Immature natural killer cell (primary cell): ENCODE measurements around the gene LGALS14. TPM values are rescaled to one million over a fixed set of nuclear protein-coding genes. Genes with fewer than 3 reads are reported as not detected.
A peak's percentile ranks its signal among the peaks of the same experiment; 100 is the strongest.
"Not testable (repeated sequence)": the region's sequence is repeated elsewhere in the genome, so short reads cannot be mapped to it uniquely, and the experiment has no call there.

Experiments used
- DNase-seq, 3 donors: peaks; one replicate each; pipeline ENCODE4 v3.0.0; 2022; ENCODE audit warnings: mixed read lengths in 1 of 3
- H3K27ac Mint-ChIP-seq, 6 donors: one replicate each; pipeline ENCODE4 v1.8.0; 2020; ENCODE audit warnings: mixed read lengths in 6 of 6, mild to moderate bottlenecking in 5 of 6, inconsistent platforms in 4 of 6, moderate library complexity in 3 of 6
- H3K27me3 Mint-ChIP-seq, 3 donors: one replicate each; pipeline ENCODE4 v1.8.0; 2020 to 2021; ENCODE audit warnings: low read depth in 3 of 3, mild to moderate bottlenecking in 3 of 3, mixed read lengths in 3 of 3, moderate library complexity in 3 of 3, inconsistent platforms in 1 of 3
- H3K36me3 Mint-ChIP-seq, 3 donors: one replicate each; pipeline ENCODE4 v1.8.0; 2020; ENCODE audit warnings: mixed read lengths in 3 of 3, inconsistent platforms in 2 of 3, mild to moderate bottlenecking in 2 of 3
- H3K4me1 Mint-ChIP-seq, 2 donors: one replicate each; pipeline ENCODE4 v1.8.0; 2020; ENCODE audit warnings: inconsistent platforms in 2 of 2, mild to moderate bottlenecking in 2 of 2, mixed read lengths in 2 of 2, moderate library complexity in 1 of 2
- H3K4me3 Mint-ChIP-seq, 5 donors: one replicate each; pipeline ENCODE4 v1.8.0; 2020; ENCODE audit warnings: mild to moderate bottlenecking in 5 of 5, mixed read lengths in 5 of 5, inconsistent platforms in 3 of 5, moderate library complexity in 3 of 5
- H3K9me3 Mint-ChIP-seq, 6 donors: one replicate each; pipeline ENCODE4 v1.8.0; 2020; ENCODE audit warnings: mild to moderate bottlenecking in 6 of 6, mixed read lengths in 6 of 6, inconsistent platforms in 4 of 6, moderate library complexity in 3 of 6
- polyA plus RNA-seq, 3 donors: library from polyadenylated mRNA; unstranded; fragments of 300-500 nt; fragmentation: Illumina TruSeq; gene quantifications; one replicate each; pipeline ENCODE4 v1.2.3, GENCODE V29; 2021

The LGALS14 gene
- polyA plus RNA-seq, 3 donors from 2014 or later: not detected

DNA sequence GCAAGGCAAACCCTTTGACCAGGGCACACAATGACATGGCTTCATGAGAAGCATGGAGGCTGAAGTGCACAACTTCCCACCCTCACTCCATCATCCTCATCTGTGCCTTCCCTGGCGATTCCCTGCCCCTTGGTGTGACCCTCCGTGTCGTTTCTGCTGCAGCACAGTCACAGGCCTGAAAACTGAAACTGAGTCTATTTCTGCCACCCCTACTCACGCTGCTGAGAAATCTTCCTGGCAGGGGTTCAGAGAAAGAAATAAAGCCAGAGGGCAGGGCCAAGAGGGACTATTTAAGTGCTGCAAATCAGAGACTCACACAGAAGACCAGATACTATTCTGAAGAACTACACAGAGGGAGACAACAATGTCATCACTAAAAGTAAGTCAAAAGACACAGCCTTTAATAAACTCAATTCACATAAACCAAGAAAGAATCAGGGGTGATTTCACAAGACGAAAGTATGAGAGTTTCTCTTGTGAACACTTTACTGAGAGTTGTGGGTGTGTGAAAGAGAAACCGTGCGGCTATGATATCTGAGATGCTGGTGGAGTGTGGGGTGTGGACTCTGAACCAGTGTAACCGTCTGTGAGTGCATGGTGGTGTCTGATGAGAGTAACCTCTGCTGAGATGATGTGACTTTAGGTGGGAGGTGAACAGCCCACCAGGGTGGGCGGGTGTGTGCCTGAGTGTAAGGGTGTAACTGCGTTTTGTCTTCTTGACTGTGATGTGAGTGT is 25.1 kb upstream of the LGALS14 start:
- H3K9me3 Mint-ChIP-seq: no peaks in the 10 kb centered on the region
- H3K4me1 Mint-ChIP-seq: no peaks in the 10 kb centered on the region
- peak overlapping the region in 1 of 5 donors; percentile 0 for H3K4me3 Mint-ChIP-seq
- H3K27me3 Mint-ChIP-seq: peaks cover 2 to 9% (median 3%) of the 10 kb centered on the region in 3 donors
- H3K27ac Mint-ChIP-seq: peak overlapping the region in 2 of 6 donors; percentile 10 to 56
- no peaks in the 10 kb centered on the region for H3K36me3 Mint-ChIP-seq
- DNase-seq: no peak

DNA sequence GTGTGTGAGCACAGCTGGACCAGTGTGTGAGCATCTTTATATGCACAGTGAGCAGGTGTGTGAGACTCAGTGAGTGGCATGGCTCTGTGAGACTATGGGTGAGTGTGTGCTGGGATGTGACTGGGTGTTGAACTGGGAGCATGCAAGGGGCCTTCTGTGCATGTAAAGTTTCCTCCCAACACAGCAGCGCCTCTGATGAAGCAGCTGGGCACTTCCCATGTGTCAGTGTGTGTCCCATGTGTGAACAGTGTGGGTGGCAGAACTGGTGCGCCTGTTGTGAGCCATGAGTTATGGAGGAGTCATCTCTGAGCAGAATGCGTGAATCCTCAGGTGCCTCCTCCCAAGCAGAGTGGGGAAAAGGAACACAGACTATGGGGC is 24.5 kb upstream of the LGALS14 start:
- H3K9me3 Mint-ChIP-seq: no peaks in the 10 kb centered on the region
- no peak overlapping the region for H3K4me3 Mint-ChIP-seq
- peak overlapping the region in 2 of 6 donors; percentile 10 to 56 for H3K27ac Mint-ChIP-seq
- H3K27me3 Mint-ChIP-seq: peaks cover 2 to 9% (median 3%) of the 10 kb centered on the region in 3 donors
- DNase-seq: no peak
- no peaks in the 10 kb centered on the region for H3K36me3 Mint-ChIP-seq
- H3K4me1 Mint-ChIP-seq: no peaks in the 10 kb centered on the region

GRCh38 chr19:39680593-39680992 is 23.7 kb upstream of the LGALS14 start:
- DNase-seq: no peak
- Mint-ChIP-seq H3K4me3 (no peak overlapping the region), H3K36me3 (no peaks in the 10 kb centered on the region), H3K9me3 (no peaks in the 10 kb centered on the region), H3K4me1 (no peaks in the 10 kb centered on the region), H3K27me3 (peaks cover 2 to 4% (median 3%) of the 10 kb centered on the region in 3 donors), H3K27ac (no peak overlapping the region)

DNA sequence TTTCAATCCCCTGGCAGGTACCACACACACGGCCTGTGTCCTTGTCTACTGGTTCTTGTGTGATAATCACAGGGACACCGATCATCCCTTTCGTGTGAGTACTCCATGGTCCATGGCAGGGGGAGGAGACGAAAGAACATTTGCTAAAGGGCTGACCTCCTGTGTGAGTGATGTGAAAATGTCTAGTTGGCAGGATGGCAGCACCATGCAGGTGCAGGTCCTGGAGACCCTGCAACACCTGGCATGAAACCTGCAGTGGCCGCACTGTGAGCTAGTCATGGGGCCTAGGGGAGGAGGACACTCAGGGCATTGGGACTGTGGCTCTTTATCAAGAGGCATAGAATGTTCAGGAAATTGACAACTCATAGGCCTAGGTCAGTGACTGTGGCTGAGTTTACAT is 22.9 kb upstream of the LGALS14 start:
- no peak for DNase-seq
- H3K27me3 Mint-ChIP-seq: peaks cover 2 to 5% (median 4%) of the 10 kb centered on the region in 3 donors
- no peaks in the 10 kb centered on the region for H3K36me3 Mint-ChIP-seq
- no peak overlapping the region for H3K27ac Mint-ChIP-seq
- H3K4me1 Mint-ChIP-seq: no peaks in the 10 kb centered on the region
- no peak overlapping the region for H3K4me3 Mint-ChIP-seq
- no peaks in the 10 kb centered on the region for H3K9me3 Mint-ChIP-seq

DNA sequence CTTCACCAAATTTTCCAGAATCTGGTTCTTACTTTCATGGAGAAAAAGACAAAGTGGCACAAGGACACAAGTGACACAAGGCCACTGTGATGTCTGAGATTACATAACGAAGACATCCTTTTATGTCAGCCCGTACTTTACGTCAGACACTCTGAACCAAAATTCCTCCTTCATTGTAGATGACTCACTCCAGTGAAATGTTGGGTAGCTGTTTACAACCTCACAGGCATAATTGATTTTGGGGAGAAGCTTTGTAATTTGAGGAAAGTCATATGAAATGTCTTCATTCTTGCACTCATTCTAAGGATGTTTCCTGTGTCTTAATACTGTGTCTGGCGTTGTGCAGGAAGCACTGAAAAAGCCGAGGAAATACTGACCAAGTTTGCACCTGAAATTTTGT is 20.0 kb upstream of the LGALS14 start:
- Mint-ChIP-seq H3K36me3 (no peaks in the 10 kb centered on the region), H3K4me3 (no peak overlapping the region), H3K27me3 (peaks cover 2 to 9% (median 4%) of the 10 kb centered on the region in 3 donors), H3K9me3 (peaks cover 0 to 3% (median 0%) of the 10 kb centered on the region in 6 donors), H3K4me1 (no peaks in the 10 kb centered on the region), H3K27ac (no peak overlapping the region)
- no peak for DNase-seq

- DNase-seq: no peak
- Mint-ChIP-seq H3K4me1 (no peaks in the 10 kb centered on the region), H3K27ac (no peak overlapping the region), H3K4me3 (no peak overlapping the region), H3K9me3 (peaks cover 0 to 8% (median 0%) of the 10 kb centered on the region in 6 donors), H3K27me3 (peaks cover 0 to 9% (median 4%) of the 10 kb centered on the region in 3 donors), H3K36me3 (no peaks in the 10 kb centered on the region)
Observed at GRCh38 chr19:39686739-39687138, 17.5 kb upstream of the LGALS14 start.

DNA sequence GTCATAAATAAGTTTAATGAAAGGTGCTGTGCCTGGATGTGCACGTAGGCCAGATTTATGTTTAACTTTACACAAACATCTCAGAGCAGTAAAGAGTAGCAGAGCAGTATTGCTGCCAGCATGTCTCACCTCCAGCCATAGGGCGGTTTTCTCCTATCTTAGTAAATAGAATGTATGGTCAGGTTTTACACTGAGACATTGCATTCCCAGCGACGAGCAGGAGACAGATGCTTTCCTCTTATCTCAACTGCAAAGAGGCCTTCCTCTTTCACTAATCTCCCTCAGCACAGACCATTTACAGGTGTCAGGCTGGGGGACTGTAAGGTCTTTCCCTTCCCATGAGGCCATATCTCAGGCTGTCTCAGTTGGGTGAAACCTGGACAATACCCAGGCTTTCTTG is 15.6 kb upstream of the LGALS14 start:
- H3K4me3 Mint-ChIP-seq, H3K4me1 Mint-ChIP-seq, DNase-seq, H3K36me3 Mint-ChIP-seq, H3K27ac Mint-ChIP-seq, H3K9me3 Mint-ChIP-seq, H3K27me3 Mint-ChIP-seq: not testable (repeated sequence)

- DNase-seq: no peak
- Mint-ChIP-seq H3K4me3 (no peak overlapping the region), H3K27me3 (peaks cover 0 to 7% (median 6%) of the 10 kb centered on the region in 3 donors), H3K27ac (no peak overlapping the region), H3K9me3 (peaks cover 0 to 8% (median 0%) of the 10 kb centered on the region in 6 donors), H3K36me3 (no peaks in the 10 kb centered on the region), H3K4me1 (no peaks in the 10 kb centered on the region)
Observed at GRCh38 chr19:39692166-39692565, 12.1 kb upstream of the LGALS14 start.

DNA sequence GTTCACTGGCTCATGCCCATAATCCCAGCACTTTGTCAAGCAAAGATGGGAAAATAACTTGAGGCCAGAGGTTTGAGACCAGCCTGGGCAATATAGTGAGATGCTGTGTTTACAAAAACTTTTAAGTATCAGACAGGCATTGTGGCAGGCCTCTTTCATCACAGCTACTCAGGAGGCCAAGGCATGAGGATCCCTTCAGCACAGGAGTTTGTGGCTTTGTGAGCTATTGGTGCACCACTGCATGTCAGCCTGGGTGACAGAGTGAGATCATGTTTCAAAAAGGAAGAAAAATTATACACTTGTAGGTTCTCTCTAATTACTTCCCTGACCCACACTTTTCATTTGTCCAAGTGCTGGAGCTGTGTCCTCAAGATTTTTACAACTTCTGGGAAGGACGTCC is 11.5 kb upstream of the LGALS14 start:
- Mint-ChIP-seq H3K27ac (no peak overlapping the region), H3K36me3 (no peaks in the 10 kb centered on the region), H3K4me1 (no peaks in the 10 kb centered on the region), H3K9me3 (peaks cover 0 to 8% (median 0%) of the 10 kb centered on the region in 6 donors), H3K27me3 (peaks cover 0 to 7% (median 6%) of the 10 kb centered on the region in 3 donors), H3K4me3 (no peak overlapping the region)
- DNase-seq: no peak

DNA sequence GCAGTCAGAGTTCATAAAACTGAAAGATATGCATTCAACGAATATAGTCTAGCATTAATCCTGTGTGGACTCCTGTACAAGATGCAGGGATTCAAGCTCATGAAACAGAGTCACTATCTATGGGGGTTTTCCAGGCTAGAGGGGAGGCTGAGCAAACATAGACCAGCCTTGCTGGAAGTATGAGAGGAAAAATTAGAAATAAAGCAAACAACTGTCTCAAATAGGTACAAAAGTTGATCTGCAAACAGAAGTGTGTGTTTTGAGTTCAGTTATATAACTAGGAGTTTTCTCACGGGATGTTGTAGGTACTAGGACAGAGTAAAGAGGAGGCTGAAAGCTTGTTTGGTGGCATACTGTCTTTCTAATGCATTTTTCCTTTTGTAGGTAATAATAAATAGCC is 8.5 kb upstream of the LGALS14 start:
- Mint-ChIP-seq H3K4me3 (no peak overlapping the region), H3K27me3 (peaks cover 0 to 10% (median 7%) of the 10 kb centered on the region in 3 donors), H3K4me1 (no peaks in the 10 kb centered on the region), H3K36me3 (no peaks in the 10 kb centered on the region), H3K27ac (no peak overlapping the region), H3K9me3 (peaks cover 0 to 1% (median 0%) of the 10 kb centered on the region in 6 donors)
- DNase-seq: no peak

GRCh38 chr19:39696387-39696786 is 7.9 kb upstream of the LGALS14 start:
- no peak overlapping the region for H3K4me3 Mint-ChIP-seq
- H3K36me3 Mint-ChIP-seq: no peaks in the 10 kb centered on the region
- H3K9me3 Mint-ChIP-seq: no peaks in the 10 kb centered on the region
- no peak for DNase-seq
- H3K27me3 Mint-ChIP-seq: peaks cover 0 to 7% (median 7%) of the 10 kb centered on the region in 3 donors
- no peak overlapping the region for H3K27ac Mint-ChIP-seq
- H3K4me1 Mint-ChIP-seq: no peaks in the 10 kb centered on the region

DNA sequence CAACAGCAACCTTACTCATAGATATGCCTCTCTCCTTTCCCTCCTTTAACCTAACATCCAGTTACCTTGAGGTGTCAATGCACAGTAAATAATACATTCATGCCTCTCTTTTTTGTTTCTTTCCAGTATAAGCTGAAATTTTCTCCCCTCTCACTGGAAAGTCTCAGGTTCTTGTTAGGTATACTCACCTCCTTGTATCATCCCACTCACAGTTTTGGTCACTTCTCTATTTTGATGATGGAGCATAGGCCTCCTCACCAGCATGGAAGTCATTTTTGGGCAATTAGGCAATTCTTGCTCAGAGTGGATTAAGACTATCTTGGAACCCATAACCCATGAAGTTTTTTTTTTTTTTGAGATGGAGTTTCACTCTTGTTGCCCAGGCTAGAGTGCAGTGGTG is 5.7 kb upstream of the LGALS14 start:
- no peak overlapping the region for H3K27ac Mint-ChIP-seq
- no peak for DNase-seq
- H3K4me3 Mint-ChIP-seq: no peak overlapping the region
- H3K9me3 Mint-ChIP-seq: no peaks in the 10 kb centered on the region
- no peaks in the 10 kb centered on the region for H3K36me3 Mint-ChIP-seq
- H3K27me3 Mint-ChIP-seq: peaks cover 0 to 13% (median 7%) of the 10 kb centered on the region in 3 donors
- H3K4me1 Mint-ChIP-seq: no peaks in the 10 kb centered on the region

DNA sequence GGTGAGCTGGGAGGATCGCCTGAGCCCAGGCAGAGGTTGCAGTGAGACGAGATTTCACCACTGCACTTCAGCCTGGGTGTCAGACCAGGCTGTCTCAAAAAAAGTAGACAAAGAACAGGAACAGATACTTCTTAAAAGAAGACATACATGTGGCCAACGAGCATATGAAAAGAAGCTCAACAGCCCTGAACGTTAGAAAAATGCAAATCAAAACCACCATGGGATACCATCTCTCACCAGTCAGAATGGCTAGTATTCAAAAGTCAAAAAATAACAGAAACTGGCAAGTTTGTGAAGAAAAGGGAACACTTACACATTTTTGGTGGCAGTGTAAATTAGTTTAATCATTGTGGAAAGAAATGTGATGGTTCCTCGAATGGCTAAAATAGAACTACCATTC is 3.0 kb upstream of the LGALS14 start:
- Mint-ChIP-seq H3K4me1 (no peaks in the 10 kb centered on the region), H3K4me3 (no peak overlapping the region), H3K36me3 (no peaks in the 10 kb centered on the region), H3K27me3 (peaks cover 0 to 13% (median 3%) of the 10 kb centered on the region in 3 donors), H3K27ac (no peak overlapping the region), H3K9me3 (no peaks in the 10 kb centered on the region)
- no peak for DNase-seq

GRCh38 chr19:39705578-39706188 is 1.4 kb downstream of the LGALS14 start:
- Mint-ChIP-seq H3K27me3 (peaks cover 0 to 13% (median 3%) of the 10 kb centered on the region in 3 donors), H3K27ac (no peak overlapping the region), H3K4me3 (no peak overlapping the region), H3K36me3 (no peaks in the 10 kb centered on the region), H3K9me3 (no peaks in the 10 kb centered on the region), H3K4me1 (no peaks in the 10 kb centered on the region)
- no peak for DNase-seq
